HG03354 (cell line): ENCODE results near the gene FAM118A.
"Not testable (repeated sequence)": the region's sequence is repeated elsewhere in the genome, so short reads cannot be mapped to it uniquely, and the experiment has no call there.

Source experiments
- ATAC-seq: cut with Tn5 transposase; IDR thresholded peaks from one replicate; pipeline ENCODE4 v1.9.1; 2021; ENCODE audit warnings: mild to moderate bottlenecking; ENCODE audit not compliant: unreplicated experiment, poor library complexity, severe bottlenecking

Gene FAM118A

DNA sequence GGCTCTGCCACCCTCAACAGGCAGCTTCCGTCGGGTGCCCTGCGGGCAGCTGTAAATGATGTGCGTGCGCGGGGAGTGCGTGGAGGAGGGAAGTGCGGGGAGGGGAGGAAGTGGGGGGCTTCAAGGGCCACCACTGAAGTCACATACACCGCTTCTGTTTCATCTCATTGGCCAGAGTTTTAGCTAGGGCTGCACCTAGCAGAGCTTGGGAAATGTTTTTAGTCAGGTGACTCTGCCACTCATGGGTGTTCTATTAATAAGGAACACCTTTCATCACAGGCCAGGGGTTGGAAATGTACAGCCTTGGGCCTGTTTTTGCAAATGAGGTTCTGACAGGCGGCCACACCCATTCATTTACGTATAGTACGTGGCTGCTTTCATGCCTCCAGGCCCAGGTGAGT, 14.6 kb downstream of the FAM118A start:
- ATAC-seq, result no peak

DNA sequence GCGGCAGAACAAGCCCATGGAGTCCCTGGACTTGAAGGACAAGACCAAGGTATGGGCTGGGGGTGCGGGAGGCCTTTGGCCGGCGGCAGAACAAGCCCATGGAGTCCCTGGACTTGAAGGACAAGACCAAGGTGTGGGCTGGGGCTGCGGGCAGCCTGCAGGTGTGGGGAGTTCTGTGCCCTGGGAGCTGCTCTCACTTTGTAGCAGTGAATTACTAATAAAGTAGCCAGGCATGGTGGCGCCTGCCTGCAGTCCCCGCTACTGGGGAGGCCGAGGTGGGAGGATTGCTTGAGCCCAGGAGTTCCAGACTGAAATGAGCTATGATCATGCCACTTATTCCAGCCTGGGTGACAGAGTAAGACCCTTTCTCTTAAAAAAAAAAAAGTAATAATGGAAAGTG, 18.5 kb downstream of the FAM118A start:
- not testable (repeated sequence) for ATAC-seq

GRCh38 chr22:45328822-45329529, 19.2 kb downstream of the FAM118A start:
- ATAC-seq, result no peak

DNA sequence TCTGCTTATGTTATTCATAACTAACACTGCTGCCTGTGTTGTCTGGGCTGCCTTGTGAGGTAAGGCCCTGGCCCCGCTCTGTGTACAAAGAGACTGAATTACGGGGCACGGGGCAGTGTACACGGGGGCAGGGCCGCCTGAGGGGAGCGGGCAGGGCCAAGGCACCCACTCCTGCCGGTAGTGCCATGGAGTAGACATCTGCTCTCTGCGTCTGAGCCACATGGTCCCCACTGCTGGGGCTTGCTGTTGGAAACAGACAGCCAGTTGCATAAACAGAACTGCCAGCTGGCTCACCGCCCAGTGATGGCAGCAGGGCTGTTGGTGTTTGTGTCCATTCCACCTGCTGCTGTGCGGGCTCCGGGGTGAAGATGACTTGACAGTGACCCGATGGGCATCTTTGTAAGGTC, 19.8 kb downstream of the FAM118A start:
- ATAC-seq, result no peak

DNA sequence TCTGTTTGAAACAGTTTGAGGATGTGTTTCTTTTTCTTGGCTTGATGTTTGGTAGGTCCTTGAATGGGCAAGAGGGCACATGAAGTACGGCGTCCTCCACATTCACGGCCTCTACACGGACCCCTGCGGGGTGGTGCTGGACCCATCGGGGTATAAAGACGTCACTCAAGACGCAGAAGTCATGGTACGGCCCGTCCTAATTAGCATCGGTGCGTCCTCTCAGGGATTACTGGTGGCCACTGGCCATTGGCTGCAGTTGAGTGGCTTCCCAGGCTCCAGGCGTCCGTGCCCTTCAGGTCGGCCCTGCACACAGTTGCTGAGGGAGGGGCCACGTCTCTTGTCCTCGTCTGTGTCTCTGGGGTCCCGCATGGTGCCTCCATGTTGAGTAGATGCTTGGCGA, 20.8 kb downstream of the FAM118A start:
- ATAC-seq, result no peak

- no peak for ATAC-seq
Measured at GRCh38 chr22:45331486-45331885, 21.8 kb downstream of the FAM118A start.

- ATAC-seq, result no peak
Measured at GRCh38 chr22:45332001-45332400, 22.3 kb downstream of the FAM118A start.

- no peak for ATAC-seq
Measured at GRCh38 chr22:45334068-45334467, 24.3 kb downstream of the FAM118A start.

DNA sequence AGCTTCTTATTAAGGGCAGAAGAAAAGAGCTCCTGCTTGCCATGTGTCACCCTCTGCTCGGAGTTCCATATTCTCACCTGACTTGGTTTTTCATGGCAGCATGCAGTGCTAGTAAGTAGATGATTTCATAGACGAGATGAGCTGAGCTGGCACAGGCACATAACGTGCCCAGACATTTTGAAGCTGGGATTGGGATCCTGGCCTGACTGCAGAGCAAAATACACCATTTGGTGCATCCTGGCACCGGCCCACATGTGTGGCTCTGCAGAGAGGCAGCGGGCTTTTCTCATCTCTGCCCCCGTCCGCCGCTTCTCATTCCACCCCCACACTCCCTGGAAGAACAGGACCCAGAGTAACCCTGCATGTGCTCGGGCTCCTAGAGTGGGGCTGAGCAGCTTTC, 24.8 kb downstream of the FAM118A start:
- ATAC-seq, result no peak

- ATAC-seq, result no peak
Measured at GRCh38 chr22:45335021-45335818, 25.5 kb downstream of the FAM118A start.

DNA sequence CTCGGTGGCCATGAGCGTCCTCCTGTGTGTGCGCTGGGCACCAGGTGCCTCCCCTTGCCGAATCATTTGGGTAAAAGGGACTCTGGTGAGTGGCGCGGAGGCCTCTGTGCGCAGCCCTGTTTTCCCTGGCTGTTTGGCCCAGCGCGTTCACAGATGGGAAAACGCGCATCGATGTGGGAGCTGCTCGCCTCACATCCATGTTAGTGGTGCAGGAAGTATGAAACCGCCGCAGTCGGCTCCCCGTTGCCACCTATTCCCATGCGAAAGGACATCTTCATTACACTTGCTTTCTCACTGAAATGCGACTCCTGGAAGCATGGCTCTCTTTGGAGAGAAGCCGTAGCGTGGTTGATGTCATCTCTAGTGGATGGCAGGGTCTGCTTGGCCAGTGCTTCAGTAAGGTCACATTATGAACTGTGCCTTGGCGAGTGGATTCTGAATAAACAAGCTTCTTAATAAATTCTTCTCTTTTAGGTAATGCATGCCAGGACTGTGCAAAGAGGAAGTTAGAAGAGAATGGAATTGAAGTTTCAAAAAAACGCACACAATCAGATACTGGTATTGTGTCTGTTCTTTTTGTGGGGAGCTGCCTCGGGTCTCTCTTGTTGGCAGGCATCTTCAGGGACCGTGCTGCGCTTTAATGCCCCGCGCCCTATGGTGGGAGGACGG, 26.3 kb downstream of the FAM118A start:
- ATAC-seq, result no peak

GRCh38 chr22:45336971-45337431, 27.3 kb downstream of the FAM118A start:
- ATAC-seq, result no peak

- ATAC-seq, result no peak
Measured at GRCh38 chr22:45337536-45337935, 27.8 kb downstream of the FAM118A start.

DNA sequence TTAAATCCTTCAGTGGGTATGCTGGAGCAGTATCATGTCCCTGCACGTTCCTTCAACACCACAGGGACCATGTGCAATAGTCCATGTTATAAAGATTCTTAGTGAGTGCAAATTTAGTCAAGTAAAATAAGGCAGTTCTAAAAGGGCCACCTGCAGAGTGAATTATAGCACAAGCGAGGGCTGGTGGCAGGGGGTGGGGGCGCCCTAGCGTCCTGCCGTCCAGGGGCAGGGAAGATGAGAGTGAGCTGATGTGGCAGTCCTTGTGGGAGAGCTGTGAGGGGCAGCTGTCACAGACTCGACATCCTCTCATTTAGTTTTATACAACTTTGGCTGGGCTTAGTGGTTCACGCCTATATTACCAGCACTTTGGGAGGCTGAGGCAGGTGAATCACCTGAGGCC, 29.1 kb downstream of the FAM118A start:
- no peak for ATAC-seq

DNA sequence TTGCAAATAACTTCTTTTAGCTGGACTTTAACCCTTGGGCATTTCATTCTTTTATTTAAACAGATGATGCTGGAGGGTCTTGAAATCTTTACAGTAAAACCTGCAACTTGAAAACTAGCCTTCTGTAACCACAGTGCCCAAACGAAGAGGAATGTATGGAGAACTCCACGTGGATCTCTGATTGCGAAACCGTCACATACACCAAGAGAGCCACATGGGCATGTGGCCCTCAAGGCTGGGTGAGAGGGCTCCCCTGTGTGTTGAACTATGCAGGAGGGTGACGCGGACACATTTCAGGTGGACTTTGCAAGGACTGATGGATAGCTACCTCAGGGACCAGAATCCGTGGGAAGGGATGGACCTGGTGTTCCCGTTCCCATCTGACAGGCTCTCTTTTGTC, 30.6 kb downstream of the FAM118A start:
- no peak for ATAC-seq

GRCh38 chr22:45341498-45341897, 31.8 kb downstream of the FAM118A start:
- ATAC-seq, result no peak

- no peak for ATAC-seq
Measured at GRCh38 chr22:45343143-45343542, 33.4 kb downstream of the FAM118A start.

GRCh38 chr22:45344334-45344733, 34.6 kb downstream of the FAM118A start:
- ATAC-seq, result no peak

DNA sequence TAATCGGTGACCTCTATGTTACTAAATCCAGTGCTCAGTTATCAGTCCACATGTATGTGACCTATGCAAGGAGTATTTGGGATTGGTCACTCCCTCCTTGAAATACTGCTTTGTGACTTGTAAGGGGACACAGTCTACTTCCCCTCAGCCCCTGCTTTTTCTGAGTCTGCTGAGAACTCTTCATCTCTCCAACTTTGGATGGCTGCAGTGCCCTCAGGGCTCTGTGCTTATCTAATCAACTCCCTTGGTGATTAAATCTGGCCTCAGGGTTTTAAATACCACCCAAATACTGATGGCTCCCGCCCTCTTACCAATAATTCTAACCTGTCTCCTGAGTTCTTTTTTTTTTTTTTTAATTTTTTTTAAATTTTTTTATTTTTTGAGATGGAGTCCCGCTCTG, 40.2 kb downstream of the FAM118A start:
- no peak for ATAC-seq

DNA sequence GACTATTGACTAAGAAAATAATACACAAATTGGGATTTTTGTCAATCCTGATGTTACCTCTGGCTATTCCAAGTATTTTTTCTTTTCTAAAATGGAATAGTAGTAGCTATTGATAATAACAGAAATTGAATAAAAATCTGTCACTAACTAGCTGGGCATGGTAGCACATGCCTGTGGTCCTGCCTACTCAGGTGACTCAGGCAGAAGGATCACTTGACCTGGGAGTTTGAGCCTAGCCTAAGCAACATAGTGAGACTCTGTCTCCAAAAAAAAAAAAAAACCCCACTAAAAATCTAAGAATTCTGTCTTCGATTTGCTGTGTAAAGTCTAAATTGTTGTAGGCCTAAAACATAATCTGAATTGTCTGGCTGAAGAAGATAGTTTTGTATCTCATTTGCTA, 42.2 kb downstream of the FAM118A start:
- ATAC-seq, result no peak

- not testable (repeated sequence) for ATAC-seq
Measured at GRCh38 chr22:45352757-45353156, 43.0 kb downstream of the FAM118A start.
